Cardiac fibroblast (primary cell): Measurements from ENCODE around the gene PAPSS2.

ENCODE experiments used
- DNase-seq, 2 donors: peaks; one replicate each; pipeline versions ENCODE4 v3.0.0 to v3.0.0-alpha.2; 2010; ENCODE audit warnings: low read depth in 2 of 2
- H3K4me3 ChIP-seq, 2 donors: replicated peaks in 1 of 2; 1 replicate in 1 of 2; 2 replicates in 1 of 2; pipeline ENCODE4 v1.5.1; 2011; ENCODE audit warnings: low read depth in 2 of 2, low read length in 2 of 2, mild to moderate bottlenecking in 2 of 2, moderate library complexity in 1 of 2
- CTCF ChIP-seq: IDR thresholded peaks from one replicate; pipeline ENCODE4 v1.5.1; 2011; ENCODE audit warnings: low read depth, mild to moderate bottlenecking, low read length, inconsistent platforms

PAPSS2 gene

GRCh38 chr10:87669752-87670151 lies 10.1 kb downstream of the PAPSS2 start:
- no peak for TF ChIP-seq CTCF
- no peak overlapping the region for H3K4me3 ChIP-seq
- DNase-seq = no peak

GRCh38 chr10:87670586-87670985 lies 10.9 kb downstream of the PAPSS2 start:
- no peak overlapping the region for H3K4me3 ChIP-seq
- DNase-seq = peak in 1 of 2 donors; percentile 80
- no peak for TF ChIP-seq CTCF

- peak in 1 of 2 donors; percentile 10 for DNase-seq
- no peak for TF ChIP-seq CTCF
- H3K4me3 ChIP-seq = no peak overlapping the region
Observed at GRCh38 chr10:87671139-87671815, 11.6 kb downstream of the PAPSS2 start.

DNA sequence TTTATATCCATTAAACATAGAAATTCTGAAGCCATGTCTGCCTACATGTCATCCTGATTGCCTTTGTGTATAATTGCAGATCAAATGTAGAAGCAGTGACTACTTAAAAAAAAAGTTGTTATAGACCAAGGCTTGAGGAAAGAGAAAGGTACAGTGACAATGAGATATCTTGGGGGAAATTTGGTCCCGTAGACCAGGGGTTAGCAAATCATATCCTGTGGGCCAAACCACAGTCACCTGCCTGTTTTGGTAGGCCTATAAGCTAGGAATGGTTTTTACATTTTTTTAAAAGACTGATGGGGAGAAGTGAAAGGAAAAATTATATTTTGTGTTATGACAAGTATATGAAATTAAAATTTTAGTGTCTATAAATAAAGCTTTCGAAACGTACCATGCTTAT lies 12.9 kb downstream of the PAPSS2 start:
- H3K4me3 ChIP-seq = no peak overlapping the region
- no peak for TF ChIP-seq CTCF
- DNase-seq = no peak

GRCh38 chr10:87674943-87675342 lies 15.3 kb downstream of the PAPSS2 start:
- TF ChIP-seq CTCF = no peak

DNA sequence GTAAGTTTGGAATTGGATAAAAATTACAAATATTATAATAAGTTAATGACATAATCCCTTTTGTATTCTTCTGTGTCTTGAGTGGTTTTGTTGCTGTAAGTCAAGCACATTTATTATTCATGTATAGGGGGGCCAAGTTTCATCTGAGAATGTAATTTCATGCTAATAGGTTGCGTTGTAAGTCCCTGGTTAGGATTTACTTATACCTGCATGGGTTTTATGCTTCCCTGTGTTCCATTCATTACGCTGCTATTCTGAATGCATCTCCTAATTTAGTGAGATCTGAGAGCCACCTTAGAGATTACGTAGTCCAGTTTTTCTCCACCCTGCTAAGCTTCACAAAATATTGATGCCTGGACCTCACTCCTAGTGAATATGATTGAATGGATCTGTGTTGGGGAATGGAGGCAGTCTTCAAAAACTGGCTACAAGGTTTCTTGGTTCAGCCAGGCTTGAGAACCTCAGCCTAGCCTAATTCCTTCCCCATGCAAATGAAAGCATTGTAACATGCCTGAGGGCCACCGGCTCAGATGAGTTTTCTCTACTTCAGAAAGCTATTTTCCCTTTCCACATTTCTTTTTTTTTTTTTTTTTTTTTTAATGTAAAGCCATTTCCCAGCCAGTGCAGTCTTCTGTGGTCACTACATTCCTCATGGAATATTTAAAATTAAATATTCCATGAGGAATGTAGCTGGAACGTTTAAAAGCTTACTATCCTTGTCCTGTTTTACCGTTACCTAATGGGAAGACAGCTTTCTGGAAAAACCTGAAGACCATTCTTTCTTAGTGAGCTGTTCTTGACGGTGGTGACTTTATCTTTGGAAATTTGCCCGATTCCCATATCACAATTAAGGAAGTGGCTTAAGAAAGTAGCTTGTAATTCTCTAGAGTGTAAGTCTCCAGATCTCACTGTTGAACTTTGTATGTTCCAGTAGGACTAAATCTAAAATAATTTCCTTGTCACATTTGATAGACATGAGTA lies 16.0 kb downstream of the PAPSS2 start:
- TF ChIP-seq CTCF = no peak
- peak; percentile 79 to 87 for DNase-seq
- H3K4me3 ChIP-seq = no peak overlapping the region

More at GRCh38 chr10:87674943-87675342, 15.3 kb downstream of the PAPSS2 start:
- peak; percentile 64 to 65 for DNase-seq
- H3K4me3 ChIP-seq = no peak overlapping the region
